GM19035 (cell line): ENCODE results near the gene METTL1.

Experiments
- ATAC-seq: cut with Tn5 transposase; IDR thresholded peaks from one replicate; pipeline ENCODE4 v1.9.1; 2021; ENCODE audit not compliant: unreplicated experiment

The METTL1 gene

DNA sequence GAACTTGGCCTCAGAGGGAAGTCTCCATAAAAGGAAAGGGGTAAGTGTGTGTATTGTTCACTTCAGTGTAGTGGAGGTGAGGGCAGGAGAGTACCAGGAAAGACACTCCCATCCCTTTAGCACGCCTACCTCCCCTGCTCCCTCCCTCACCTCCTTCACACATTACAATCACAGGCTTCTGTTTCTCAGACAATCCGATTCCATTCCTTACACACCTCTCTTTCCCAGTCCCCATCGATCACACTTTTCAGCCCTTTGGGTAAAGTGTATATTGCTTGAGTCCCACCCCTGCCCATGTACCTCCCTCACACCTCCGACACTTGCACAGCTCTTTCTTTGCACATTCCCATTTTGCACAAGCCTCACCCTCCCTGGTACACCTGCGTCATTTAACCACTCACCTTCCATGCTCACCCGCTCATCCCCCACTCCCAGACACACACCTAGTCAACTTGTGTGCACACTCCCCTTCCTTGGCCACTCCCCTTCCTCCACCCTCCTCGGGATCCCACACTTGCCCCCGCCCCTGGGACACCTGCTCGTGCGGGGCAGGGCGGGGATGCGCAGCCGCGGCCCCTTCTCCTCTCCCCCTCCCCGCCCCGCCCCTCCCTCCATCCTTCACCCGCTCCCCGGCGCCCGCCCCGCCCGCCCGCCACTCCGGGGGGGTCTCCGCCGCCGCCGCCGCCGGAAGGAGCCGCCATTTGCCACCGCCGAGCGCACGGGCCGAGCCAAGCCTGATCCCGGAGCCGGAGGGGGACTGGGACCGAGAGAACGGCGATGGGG lies 17.3 kb downstream of the METTL1 start, which contains the start of gene MARCHF9:
Gene MARCHF9 (plus strand): TSS at position 693 of the 783 bp plus-strand sequence. CDS start 426 bp downstream, outside the sequence.
- peak; percentile 31 for ATAC-seq

DNA sequence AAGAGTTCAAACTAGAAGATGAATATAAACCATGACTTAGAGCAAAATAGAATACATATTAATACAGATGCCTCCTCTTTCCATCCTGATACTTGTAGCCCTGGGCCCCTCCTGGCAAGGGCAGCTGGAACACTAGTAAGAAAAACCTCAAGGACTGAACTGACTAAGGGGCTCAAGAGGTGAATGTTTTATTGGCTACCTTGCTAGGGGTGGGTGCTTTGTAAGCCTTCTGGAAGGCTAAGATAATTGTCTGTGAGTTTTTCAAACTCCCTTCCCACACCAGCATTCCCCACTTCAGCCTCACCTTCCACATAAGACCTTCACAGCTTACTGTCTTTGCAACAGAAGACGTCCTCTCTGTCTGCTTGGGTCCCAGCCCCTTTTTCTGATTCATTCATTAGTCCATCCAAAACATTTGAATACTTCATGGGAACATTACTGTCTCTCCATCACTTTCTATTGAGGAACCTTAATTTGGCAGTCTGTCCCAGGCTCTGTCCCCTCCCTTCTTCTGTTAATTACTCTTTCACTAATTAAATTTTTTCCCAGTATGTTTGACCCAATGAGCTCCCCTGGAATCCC lies 18.1 kb downstream of the METTL1 start:
- no peak for ATAC-seq

DNA sequence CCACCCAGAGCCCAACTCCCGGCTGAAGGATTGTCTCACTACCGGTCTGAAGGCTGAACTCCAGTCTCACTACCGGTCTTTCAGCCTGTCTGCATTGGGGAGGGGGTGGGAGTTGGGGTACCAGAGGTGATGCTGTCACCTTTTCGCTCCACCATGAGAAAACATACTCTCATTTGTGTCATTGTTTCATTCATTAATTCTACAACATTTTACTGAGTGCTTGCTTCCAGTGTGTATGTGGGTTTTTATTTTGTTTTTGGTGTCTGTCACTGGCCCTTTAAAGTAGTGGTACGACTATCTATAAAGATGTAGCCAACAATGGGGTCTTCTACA lies 19.3 kb downstream of the METTL1 start:
- ATAC-seq = no peak

DNA sequence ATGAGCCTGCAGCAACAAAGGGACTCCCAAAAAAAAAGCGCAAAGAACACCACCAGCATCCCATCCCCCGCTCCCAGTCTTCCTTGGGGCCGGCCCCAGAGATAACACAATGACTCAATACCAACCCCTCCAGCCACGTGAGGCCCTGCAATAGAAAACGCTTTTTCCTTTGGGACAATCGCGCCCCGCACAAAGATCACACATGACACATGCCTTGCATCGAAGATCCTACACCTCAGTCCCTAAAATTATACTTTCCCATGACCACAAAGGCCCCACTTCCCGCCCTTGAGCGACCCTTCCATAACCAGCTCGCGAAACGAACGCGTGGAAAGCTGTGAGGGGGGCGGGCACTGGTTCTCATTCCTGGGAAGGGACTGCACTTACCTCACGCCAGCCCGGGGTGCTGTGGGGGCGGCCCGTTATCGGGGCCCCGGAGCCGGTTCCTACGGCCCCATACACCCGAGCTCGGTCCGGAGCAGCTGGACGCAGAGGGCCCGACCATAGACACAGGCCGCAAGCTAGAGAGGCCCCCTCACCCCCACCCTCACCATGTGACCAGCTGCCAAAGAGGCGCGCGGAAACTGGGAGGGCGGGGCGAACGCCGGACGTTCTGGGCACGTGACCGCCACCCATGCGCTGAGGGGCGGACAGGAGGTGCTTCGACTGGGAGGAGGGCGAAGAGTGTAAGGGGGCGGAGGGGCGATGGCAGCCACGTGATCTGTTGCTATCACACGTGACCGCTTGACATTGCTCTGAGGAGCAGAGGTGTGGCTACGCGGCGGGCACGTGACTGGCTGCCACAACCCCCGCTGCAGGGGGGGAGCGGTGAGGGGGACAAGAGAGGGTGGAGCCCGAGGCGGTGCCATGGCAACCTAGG lies 19.9 kb downstream of the METTL1 start, which contains the start of gene CDK4:
Gene CDK4 (minus strand): TSS at position 523 of the 880 bp plus-strand sequence. CDS start 593 bp downstream, outside the sequence.
- peak; percentile 68 for ATAC-seq

DNA sequence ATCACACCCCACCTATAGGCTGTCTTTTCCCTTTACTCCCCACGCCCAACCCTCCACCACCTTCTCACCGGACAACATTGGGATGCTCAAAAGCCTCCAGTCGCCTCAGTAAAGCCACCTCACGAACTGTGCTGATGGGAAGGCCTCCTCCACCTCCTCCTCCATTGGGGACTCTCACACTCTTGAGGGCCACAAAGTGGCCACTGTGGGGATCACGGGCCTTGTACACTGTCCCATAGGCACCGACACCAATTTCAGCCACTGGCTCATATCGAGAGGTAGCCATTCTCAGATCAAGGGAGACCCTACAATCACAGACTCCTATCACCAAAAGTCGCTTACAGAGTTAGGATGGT lies 20.5 kb downstream of the METTL1 start:
- ATAC-seq = no peak

DNA sequence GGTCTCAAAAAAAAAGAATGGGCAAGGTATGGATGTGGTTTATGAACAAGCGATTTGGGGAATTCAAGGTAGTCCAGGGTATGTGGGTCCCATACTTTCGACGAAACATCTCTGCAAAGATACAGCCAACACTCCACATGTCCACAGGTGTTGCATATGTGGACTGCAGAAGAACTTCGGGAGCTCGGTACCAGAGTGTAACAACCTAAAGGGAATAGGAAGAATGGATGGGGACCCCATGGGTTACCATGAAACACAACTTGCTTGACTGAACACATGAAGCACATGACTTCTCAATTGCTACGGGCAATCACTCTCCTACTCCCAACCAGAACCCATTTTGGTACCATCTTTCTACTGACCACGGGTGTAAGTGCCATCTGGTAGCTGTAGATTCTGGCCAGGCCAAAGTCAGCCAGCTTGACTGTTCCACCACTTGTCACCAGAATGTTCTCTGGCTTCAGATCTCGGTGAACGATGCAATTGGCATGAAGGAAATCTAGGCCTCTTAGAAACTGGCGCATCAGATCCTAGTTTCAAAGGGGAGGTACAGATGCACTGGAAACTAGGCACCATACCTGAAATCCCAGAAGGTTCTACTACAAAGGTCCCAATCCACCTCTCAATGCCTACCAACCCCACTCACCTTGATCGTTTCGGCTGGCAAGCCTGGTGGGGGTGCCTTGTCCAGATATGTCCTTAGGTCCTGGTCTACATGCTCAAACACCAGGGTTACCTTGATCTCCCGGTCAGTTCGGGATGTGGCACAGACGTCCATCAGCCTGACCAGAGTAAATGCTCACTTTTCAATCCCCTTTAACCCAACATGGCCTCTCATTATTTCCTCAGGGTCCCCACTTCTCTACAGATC lies 21.1 kb downstream of the METTL1 start:
- ATAC-seq = no peak

DNA sequence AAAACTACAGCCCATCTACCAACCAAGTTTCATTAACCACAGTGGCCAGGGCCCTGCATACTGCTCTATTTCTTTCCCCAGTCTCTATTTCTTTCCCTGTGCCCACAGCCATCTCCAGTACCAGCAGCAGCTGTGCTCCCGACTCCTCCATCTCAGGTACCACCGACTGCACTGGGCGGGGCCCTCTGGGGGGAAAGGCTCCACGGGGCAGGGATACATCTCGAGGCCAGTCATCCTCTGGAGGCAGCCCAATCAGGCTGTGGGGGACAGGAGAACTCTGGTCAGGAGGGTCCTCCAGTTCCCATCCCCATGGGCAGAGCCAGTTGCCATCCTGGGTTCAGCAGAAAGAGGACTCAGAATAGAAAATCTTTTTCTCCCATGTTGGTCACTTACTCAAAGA lies 22.8 kb downstream of the METTL1 start:
- no peak for ATAC-seq

DNA sequence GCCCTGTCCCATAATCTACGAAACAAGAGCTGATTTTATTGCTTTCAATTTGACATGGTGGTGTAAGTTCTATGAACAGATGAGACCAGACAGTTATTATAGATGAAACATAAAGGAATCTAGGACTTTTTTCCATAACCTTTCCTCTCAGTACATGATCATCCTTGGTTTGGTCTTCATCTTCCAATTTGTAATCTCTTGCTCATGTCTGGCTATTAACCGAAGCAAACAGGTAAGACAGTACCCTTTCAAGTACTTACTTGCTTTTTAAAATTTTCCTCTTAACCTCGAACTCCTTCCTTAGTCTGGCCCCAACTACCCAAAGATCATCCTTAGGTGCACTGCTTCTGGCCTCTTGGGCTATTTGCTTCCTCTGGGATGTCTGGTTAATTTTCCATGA lies 25.9 kb downstream of the METTL1 start:
- no peak for ATAC-seq

DNA sequence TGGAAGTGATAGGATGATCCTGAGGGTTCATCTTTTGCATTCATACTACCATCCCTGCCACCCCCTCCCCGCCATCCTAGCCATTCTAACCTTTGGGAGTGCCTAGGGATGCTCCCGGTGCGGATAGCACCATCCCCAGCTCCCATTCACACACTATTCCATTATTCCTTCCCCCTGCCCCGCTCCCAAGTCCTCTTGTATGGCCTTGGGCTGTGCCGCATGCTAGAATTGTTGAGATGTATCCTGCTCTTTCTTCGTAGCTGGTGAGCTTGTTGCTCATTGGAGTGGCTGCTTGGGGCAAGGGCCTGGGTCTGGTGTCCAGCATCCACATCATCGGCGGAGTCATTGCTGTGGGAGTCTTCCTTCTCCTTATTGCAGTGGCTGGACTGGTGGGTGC lies 26.4 kb downstream of the METTL1 start:
- ATAC-seq = no peak

DNA sequence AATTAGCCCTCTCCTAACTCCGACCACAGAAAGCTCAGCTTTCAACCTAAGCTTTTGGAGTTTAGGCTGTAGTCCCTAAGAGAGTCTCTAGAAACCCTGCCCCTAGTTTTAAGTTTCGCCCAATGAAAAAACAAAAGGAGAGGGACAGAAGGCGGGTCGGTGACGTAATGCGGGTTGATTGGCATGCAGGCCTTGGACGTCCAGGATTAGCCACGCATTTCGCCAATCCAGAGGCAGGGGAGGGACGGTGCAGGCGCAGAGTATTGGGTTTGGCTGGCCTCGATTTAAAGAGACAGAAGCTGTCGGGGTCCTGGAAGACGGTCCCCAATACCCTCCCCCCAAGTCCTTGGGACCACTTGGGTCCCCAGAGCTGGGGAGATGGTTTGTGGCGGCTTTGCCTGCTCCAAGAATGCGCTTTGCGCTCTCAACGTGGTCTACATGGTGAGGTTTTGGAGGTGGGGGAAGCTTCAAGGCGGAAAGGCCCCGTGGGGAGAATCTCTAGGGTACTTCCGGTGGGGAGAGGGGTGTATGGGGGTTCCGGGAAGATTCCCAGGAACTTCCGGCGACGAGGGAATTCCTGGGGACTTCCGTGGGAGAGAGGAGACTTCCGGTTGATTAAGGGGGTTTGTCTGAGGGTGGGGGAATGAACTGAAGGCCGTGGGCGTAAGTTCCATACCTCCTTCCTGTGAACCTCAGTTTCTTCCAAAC lies 27.0 kb downstream of the METTL1 start, which contains the start of gene TSPAN31:
Gene TSPAN31 (plus strand): TSS at position 263 of the 708 bp plus-strand sequence. CDS start 116 bp downstream, at position 379.
- peak; percentile 84 for ATAC-seq

DNA sequence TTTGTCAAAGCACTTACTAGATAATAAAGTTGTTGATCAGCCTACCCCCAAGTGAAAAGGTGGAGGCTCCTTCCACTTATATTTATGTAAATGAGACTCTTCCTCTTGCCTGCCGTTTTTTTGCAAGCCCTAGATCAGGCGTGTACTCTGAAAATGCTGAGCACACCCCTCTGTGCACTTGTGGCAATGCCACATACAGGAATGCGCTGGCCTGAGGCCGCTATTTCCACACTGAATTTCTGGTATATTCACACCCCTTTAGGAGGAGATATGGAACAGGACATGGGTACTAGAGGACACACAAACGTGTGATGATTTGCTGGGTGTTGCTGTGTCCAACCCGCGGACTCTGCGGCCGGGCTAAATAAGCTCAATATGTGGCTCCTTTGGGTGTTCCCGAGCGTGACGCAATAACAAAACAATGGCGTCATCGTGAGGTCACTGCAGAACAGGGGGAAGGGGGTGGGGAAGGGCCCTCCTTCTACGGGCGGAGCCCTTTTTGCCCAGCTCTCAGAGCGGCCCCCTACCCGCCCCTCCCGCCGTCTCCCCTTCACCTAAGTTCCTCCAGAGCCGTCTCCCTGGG lies 27.6 kb downstream of the METTL1 start:
- peak; percentile 43 for ATAC-seq

DNA sequence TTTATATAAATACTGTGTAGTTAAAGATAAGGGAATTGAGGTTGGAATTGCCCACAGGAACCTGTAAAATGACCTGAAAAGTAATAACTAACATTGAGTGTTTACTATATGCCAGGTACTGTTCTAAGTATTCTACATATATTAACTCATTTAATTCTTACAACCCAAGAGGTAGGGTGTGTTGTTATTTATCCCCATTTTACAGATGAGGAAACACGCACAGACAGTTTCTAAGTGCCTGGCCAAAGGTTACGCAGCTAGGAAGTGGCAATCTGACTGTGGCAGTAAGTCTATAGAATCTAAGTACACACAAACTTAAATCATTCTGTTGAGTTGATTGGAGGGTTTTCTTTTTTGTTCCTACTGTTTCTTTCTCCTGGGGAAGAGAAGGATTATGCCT lies 28.1 kb downstream of the METTL1 start:
- no peak for ATAC-seq

DNA sequence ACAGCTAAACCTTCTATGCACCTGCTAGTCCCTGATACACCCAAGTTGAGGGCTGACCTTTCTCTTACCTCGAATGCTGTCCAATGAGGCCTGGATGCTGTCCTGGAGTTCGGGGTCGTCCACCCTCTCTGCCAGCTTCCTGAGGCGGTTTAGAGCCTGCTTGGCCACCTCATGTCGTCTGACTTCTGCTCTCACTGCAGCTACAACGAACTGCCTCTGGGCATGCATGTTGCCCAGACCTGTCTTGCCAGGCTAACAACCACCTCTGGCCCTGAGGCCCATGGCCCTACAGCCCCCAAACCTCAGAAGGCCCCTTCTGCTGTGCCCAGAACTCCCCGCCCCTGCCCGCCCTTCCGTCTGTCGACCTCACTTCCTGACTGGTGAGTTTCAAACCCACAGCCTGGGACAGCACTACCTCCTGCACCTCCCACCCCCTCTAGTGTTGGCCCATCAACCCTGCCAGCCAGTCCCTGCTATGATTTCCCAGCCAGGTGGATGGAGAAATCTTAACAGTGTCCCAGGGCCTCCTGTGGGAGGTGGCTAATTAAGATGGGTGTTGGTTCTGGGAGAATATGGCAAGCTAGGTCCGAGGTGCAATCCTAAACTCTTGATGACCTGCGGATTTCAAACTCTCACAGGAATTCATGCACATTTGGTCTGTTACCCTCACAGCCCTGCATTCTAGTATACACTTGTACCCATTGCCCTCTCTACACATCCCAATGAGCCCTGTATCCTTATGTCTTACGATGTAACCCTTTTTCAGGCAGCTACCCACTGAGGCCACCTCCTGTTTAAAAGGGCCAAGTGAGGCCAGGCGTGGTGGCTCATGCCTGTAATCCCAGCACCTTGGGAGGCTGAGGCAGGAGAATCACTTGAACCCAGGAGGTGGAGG lies 29.8 kb downstream of the METTL1 start:
- peak; percentile 55 for ATAC-seq

DNA sequence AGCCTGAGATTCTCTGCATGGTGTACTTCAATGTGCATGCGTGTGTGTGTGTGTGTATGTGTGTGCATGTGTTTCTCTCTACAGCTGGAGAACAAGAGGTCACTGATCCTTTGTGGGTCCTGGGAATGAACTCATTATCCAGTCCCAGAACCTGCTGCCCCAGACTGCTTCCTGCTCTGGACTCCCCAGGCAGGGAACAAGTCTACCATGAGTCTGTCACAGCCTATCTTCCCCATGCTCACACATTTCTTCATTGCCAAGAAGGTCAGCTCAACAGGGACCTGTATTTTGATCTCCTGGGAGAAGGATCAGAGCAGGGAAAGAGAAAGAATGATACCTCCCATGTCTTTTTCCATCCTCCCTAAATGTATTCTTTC lies 30.5 kb downstream of the METTL1 start:
- no peak for ATAC-seq

DNA sequence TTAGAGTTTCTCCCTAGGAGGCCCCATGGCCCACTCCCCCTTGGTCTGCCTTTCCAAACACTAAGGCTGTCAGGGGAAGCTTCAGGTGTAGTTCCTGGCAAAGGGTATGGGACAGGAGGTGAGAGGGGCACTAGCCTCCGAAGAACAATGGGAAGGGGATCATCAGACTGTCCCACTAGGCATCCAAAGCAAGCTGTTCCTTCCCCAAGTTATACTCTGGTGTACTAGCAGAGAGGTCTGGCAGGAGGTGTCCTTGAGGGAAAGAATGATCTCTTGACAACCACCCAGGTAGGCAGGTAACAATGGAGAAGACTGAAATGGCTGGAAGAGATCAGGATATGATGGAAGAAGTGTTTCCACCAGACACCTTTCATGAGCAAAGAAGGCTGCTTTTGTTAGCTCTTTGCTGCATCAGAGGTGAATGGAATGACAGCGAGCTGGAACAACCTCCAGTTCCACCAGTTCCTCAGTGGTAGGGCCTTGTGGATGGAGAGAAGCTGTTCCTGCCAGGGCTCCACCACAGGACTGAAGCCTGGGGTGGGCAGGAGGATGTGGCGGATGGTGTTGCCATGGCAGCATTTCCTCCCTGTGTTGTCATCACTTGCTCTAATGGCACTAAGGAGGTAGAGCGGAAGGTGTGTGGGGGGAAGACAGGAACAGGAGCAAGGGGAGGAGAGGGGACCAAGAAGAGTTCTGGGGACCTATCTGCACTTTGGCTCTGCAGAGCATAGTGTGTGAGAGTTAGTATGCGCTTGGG lies 31.1 kb downstream of the METTL1 start:
- ATAC-seq = peak; percentile 38

DNA sequence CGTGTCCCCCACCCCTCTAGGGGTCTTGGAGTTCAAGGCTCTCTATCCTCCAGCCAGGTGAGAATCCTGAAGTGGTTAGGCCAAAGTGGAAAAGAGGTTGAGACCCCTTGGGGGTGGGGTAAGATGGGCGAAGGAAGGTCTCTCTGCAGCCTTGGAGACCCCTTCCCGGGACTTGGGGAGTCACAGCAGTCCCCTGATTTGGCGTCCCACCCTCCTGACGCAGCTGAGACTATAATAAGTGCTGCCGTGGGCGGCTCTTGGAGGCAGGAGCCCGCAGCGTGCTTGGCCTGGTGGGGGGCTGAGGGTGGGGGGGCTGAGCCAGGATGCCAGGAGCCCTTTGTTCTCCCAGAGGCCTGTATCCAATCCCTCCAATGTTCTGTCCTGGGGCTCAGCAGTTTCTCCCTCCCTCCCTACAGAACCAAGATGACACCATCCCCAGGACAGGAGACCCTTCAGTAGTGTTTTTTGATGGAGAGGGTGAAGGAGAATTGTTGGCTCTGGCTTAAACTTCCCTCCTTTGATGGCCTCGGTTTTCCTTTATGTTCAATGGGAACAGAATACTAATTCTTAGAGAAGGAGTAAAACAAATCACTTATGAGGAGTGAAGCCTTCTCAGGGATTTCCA lies 31.9 kb downstream of the METTL1 start:
- no peak for ATAC-seq

DNA sequence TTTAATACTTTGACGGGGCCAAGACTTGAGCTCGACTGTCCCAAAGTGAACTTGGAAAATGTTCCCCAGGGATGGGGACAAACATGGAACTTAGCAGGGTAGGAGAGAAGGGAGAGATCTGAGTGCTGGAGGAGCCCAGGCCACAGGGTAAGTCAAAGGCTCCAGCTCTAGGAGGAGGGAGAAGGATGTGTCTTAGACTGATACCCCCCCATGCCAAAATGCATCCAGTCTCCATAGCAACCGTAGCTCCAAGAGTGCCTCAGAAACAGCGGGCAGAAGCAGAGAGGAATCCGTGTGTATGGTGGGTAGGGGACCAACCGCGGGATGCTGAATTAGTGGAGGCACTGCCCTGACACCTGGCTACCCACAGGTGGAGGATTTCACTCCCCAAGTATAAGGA lies 32.5 kb downstream of the METTL1 start:
- ATAC-seq = no peak
